A673 (cell line): ENCODE results near the gene CFAP46. TPM values are rescaled to one million over a fixed set of nuclear protein-coding genes. Genes with fewer than 3 reads are reported as not detected.

Experiments
- BruUV-seq: library from RNA; stranded (reverse); fragments of 400-500 nt; replicated peaks from 2 replicates; lab custom pipeline; 2021; lab: Mats Ljungman, UMichigan
- CTCF ChIA-PET: fragments of 300-600 bp; sonication (Branson Sonifier 250); formaldehyde crosslinking; loops from one replicate; lab custom pipeline; 2022; ENCODE audit warnings: antibody characterized with exemption; lab: Charles Lee
- POLR2A ChIA-PET: fragments of 300-600 bp; sonication (Branson Sonifier 250); formaldehyde crosslinking; loops from one replicate; lab custom pipeline; 2022; ENCODE audit warnings: antibody characterized with exemption; ENCODE audit not compliant: low non-redundant PET; lab: Charles Lee
- DNase-seq: peaks from one replicate; pipeline ENCODE4 v3.0.0-alpha.2; 2015; ENCODE audit warnings: low spot score
- H3K27ac ChIP-seq: fragments of 200-600 bp; sonication (generic); 2 replicates; pipeline ENCODE4 v1.5.1; 2016; ENCODE audit warnings: mixed run types, low read depth, mild to moderate bottlenecking, mixed read lengths, antibody characterized with exemption, low read length; ENCODE audit not compliant: poor library complexity, severe bottlenecking
- H3K27me3 ChIP-seq: fragments of 200-600 bp; sonication (generic); replicated peaks from 2 replicates; pipeline ENCODE4 v1.6.1; 2017; ENCODE audit warnings: mixed run types, low read depth, mild to moderate bottlenecking, mixed read lengths, antibody characterized with exemption, low read length; ENCODE audit not compliant: insufficient read depth, poor library complexity
- H3K36me3 ChIP-seq: fragments of 200-600 bp; sonication (generic); 2 replicates; pipeline ENCODE4 v1.6.1; 2016; ENCODE audit warnings: mixed run types, mild to moderate bottlenecking, mixed read lengths, antibody characterized with exemption, low read length; ENCODE audit not compliant: insufficient read depth, poor library complexity, severe bottlenecking
- H3K4me1 ChIP-seq: fragments of 200-600 bp; sonication (generic); 2 replicates; pipeline ENCODE4 v1.6.1; 2017; ENCODE audit warnings: mixed run types, mild to moderate bottlenecking, mixed read lengths, antibody characterized with exemption, low read length; ENCODE audit not compliant: insufficient read depth, poor library complexity, severe bottlenecking
- H3K4me3 ChIP-seq: fragments of 200-600 bp; sonication (generic); 2 replicates; pipeline ENCODE4 v1.5.1; 2016; ENCODE audit warnings: low read depth, mixed run types, mild to moderate bottlenecking, mixed read lengths, low read length; ENCODE audit not compliant: poor library complexity, severe bottlenecking
- H3K9me3 ChIP-seq: fragments of 200-600 bp; sonication (generic); 2 replicates; pipeline ENCODE4 v1.6.1; 2016; ENCODE audit warnings: mixed run types, low read depth, mild to moderate bottlenecking, mixed read lengths, antibody characterized with exemption, low read length; ENCODE audit not compliant: poor library complexity, severe bottlenecking
- CTCF ChIP-seq: fragments of 300-800, 200-600 bp; sonication (generic); conservative IDR thresholded peaks from 2 replicates; pipeline ENCODE4 v1.5.1; 2017; ENCODE audit warnings: low read depth, mild to moderate bottlenecking, antibody characterized with exemption, low read length, moderate library complexity, mixed read lengths
- EZH2 ChIP-seq: fragments of 200-600 bp; sonication (generic); IDR thresholded peaks from 2 replicates; pipeline ENCODE4 v1.6.1; 2017; ENCODE audit warnings: borderline replicate concordance, low read depth, mild to moderate bottlenecking, mixed read lengths, antibody characterized with exemption, low read length; ENCODE audit not compliant: poor library complexity, severe bottlenecking
- intact Hi-C: fragments of 100-400 bp; cut with micrococcal nuclease; formaldehyde crosslinking; loops from one replicate; pipeline ENCODE4 v1.10.0; 2022; ENCODE audit not compliant: unreplicated experiment
- total RNA-seq: library from RNA; stranded (reverse); gene quantifications from 2 replicates; pipeline ENCODE4 v1.2.3, GENCODE V29; 2021

Gene CFAP46
- total RNA-seq, 1 experiment from 2014 or later, result 1.9 TPM

DNA sequence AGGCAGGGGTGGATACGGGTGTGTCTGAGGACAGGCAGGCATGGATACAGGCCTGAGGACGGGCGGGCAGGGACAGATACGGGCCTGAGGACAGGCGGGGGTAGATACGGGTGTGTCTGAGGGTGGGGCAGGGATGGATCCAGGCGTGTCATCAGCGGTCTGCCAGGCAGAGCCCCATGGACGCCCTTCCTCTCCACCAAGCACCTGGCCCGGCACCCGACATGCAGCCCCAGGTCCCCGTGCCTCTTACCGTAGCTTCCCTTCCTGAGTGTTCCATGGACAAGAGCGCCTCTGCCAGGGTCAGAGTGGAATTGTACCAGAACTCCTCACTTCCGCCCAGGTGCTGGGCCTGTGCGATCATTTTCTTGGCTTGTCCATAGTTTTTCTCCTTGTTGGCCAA is 81.8 kb downstream of the CFAP46 start:
- no TSS peak for BruUV-seq
- intact Hi-C loops, result no loop called here
- no peaks in the 10 kb centered on the region for H3K9me3 ChIP-seq
- peaks cover 8% of the 10 kb centered on the region for H3K27me3 ChIP-seq
- CTCF ChIA-PET, result no interaction called here
- POLR2A ChIA-PET, result no interaction called here
- no peak for DNase-seq
- H3K4me3 ChIP-seq, result no peak overlapping the region
- H3K4me1 ChIP-seq, result no peaks in the 10 kb centered on the region
- no peaks in the 10 kb centered on the region for H3K36me3 ChIP-seq
- no peak overlapping the region for H3K27ac ChIP-seq
- TF ChIP-seq CTCF, result no peak
- TF ChIP-seq EZH2, result no peak

DNA sequence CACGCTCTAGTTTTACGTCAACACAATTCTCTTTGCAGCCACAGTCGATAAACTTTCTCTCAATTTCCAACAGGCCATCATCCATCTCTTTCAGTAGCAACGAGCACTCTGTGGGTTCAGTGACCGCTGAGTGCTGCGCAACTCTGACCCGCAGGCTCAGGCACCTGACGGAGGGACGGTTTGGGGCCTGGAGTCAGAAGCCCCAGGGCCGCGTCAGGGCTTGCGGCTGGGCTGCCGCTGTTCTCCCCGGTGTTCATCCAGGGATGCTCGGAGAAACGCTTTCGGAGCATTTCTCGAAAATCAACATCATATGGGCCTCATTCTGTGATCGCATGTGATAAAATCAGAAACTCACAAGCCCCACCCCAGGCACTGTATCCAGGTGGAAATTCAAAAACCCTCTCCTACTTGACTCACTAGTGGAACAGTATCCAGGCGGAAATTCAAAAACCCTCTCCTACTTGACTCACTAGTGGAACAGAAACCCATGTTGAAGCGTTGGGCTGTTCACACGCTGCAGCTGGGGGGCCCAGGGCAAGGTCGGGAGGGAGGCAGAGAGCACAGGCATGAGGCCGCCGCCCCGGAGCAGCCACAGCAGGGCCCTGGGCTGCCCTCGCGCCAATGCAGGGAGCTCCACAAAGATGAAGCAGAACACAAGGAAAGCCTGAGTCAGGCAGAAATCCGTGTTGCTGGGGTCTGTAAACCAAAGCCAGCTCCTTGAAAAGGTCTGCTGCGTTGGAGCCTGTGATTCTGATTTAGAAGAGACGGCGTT is 83.1 kb downstream of the CFAP46 start:
- DNase-seq, result no peak
- no peak for TF ChIP-seq CTCF
- TF ChIP-seq EZH2, result no peak
- Histone ChIP-seq H3K27me3 (peaks cover 20% of the 10 kb centered on the region), H3K27ac (no peak overlapping the region), H3K9me3 (no peaks in the 10 kb centered on the region), H3K4me3 (no peak overlapping the region), H3K36me3 (no peaks in the 10 kb centered on the region), H3K4me1 (no peaks in the 10 kb centered on the region)
- ChIA-PET CTCF (no interaction called here), POLR2A (no interaction called here)
- BruUV-seq, result no TSS peak
- intact Hi-C loops, result no loop called here

GRCh38 chr10:132858121-132859081 is 84.0 kb downstream of the CFAP46 start:
- no peak overlapping the region for H3K4me3 ChIP-seq
- no peaks in the 10 kb centered on the region for H3K9me3 ChIP-seq
- intact Hi-C loops, result no loop called here
- BruUV-seq, result no TSS peak
- peaks cover 27% of the 10 kb centered on the region for H3K27me3 ChIP-seq
- TF ChIP-seq CTCF (no peak), EZH2 (no peak)
- no peaks in the 10 kb centered on the region for H3K4me1 ChIP-seq
- CTCF ChIA-PET, result no interaction called here
- POLR2A ChIA-PET, result no interaction called here
- no peak for DNase-seq
- H3K27ac ChIP-seq, result no peak overlapping the region
- H3K36me3 ChIP-seq, result no peaks in the 10 kb centered on the region
